ENCODE measurements around the gene ABHD15. TPM values are rescaled to one million over a fixed set of nuclear protein-coding genes. Genes with fewer than 3 reads are reported as not detected.
"Not testable (repeated sequence)": the region's sequence is repeated elsewhere in the genome, so short reads cannot be mapped to it uniquely, and the experiment has no call there.

ABHD15 gene
- total RNA-seq, 1 donor from 2014 or later, result 5.0 TPM

DNA sequence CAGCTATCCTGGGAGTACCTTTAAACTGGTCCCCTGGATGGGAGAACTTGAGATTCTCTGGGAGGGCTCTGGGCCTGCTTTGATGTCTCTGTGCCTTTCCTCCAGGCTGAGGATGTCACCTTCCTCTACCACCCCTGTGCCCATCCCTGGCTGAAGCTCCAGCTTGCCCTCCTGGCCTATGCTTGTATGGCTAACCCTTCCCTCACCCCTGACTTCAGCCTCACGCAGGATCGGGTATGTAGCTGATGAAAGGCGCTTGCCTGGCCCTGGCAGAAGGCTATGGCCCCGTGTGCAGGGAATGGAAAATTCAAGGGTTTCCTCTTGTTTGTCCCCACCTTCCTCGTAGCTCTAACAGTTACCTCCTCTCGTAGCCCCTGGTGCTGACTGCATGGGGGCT, 4.6 kb upstream of the ABHD15 start:
- no peak for DNase-seq (ENCODE audit: low read depth in 2 of 2)

DNA sequence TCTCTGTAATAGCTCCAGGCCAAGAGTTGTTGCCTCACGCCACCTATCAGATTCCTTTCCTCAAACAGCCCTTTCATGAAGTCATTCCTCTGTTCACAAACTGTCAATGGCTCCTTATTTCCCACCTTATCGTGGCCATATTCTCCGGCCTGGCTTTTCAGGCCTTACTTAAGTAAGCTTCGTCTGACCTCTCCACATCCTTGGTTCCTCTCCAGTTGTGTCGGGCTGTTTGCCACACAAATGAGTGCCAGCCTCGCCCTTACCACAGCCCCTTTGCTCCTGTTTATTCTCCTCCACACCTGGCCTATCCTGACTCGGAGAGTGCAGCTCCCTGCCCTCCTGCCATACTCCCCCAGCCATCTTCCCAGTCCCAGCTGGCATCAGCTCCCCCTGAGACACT, 3.7 kb upstream of the ABHD15 start:
- no peak for DNase-seq (ENCODE audit: low read depth in 2 of 2)

DNA sequence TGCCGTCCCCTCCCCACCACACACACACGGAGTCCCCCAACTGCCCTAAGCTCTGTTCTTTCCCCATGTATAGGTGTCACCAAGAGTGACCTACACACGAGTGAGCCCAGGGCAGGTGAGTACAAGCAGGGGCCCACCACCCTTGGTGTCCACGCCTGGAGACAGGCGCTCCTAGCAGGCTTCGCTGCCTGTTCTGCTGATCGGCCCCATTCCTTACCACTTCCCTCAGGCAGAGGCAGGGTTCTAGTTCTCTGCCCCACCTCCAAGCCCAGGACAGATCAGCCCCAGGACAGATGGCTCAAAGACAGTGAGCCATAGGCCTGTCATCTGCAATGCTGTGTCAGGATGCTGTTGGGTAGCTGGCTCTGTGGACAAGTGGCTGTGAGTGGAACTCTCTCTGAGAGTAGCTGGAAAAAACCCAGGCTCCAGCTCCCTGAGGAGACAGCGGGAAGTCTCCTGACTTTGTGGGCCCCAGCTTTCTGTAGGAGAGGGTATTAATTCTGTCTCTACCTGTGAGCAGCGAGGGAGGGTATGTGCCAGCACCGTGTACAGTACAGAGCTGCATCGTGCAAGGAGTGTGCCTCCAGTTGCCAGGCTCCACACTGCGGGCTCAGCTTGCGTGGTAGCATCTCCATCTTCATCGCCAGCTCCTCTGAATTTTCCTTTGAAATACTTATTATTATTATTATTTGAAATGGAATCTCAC, 2.6 kb upstream of the ABHD15 start:
- DNase-seq (ENCODE audit: low read depth in 2 of 2), result no peak

DNA sequence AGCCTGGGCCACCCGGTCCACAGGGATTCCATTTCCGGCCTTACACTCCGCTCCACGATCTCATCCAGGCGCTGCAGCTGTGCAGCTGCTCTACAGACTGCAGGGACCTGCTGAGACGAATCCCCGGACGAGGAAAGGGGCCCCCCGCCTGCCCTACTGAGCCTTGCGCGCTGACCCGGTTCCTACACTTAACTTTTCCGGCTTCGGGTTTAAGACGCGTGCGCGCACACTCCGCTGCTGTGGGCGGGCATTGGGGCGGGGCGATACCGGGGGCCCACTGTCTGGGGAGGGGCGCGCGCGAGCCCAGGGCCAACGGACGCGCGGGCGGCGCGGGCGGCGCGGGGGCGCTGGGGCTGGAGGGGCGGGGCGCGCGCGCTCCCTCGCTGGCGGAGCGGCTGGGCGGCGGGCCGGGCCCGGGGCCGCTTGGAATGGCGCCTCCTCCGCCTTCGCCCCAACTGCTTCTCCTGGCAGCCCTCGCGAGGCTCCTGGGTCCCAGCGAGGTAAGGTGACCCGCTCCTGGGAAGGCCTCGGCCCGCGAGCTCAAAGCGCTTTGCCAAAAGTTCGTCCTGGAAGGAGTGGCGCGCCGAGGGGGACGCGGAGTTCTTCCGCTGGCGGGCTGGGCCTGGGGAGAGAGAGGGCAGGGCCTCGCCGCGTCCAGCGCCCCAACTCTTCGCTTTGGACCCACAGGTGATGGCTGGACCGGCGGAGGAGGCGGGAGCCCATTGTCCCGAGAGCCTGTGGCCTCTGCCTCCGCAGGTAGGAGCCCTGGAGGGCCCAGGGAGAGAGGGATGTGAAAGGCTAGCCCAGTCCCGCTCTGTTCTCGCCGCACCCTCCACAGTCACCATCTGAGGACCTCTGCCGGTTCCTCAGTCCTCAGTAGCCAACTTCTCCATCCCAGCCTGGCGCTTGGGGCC, 1.8 kb upstream of the ABHD15 start, which contains the start of gene TP53I13:
TSS of gene TP53I13 (plus strand) at position 371 of the 914 bp plus-strand sequence. CDS start at position 429, 58 bp downstream.
- DNase-seq (ENCODE audit: low read depth in 2 of 2), result peak in 1 of 2 donors; percentile 85

DNA sequence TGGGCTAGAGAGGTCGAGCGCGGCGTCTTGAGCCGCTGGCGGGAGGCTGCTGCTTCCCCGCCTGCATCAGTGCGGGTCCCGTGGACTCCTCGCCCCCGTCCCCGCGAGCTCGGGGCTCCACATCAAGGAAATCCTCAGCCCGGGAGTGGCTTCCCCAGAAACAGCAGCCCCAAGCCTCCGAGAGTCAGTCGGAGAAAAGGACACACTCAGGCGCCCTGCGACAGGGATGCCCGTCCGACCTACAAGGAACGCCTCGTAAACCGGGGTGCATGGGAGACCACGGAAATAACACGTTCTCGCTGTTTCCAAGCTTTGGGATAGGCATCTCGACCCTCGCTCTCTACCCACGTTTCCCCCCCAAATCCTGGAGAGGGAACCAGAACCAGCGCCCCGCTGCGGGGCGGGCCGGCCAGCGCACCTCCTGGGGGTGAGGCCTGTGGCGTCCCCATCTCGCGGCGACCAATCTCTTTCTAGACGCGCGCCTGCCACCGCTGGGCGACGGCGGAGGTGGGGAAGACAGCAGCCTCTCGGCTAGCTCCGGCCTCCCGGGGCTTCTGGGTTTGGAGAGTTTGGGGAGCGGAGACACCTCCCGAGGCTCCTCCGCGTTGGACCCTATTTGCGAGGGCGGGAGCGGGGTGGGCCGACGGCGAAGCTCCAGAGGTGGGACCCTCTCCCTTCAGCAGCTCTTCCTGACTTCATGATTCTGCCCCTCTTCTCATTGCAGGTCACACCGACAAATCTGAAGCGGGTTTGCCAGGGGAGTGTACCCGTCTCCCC, 905 bp upstream of the ABHD15 start:
- DNase-seq (ENCODE audit: low read depth in 2 of 2), result peak in 1 of 2 donors; percentile 40

DNA sequence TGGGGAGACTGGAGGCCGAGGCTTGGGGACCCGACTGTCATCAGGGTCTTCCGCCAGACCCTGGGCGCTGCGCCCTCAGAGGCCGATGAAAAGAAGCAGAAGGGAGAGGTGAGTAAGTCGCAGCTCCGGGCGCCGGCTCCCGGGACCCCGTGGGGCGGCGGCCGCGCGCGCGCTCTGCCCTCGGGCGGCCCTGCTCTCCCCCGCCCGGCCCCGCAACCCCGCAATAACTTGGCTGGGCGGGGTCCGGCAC, 392 bp upstream of the ABHD15 start:
- DNase-seq (ENCODE audit: low read depth in 2 of 2), result no peak

DNA sequence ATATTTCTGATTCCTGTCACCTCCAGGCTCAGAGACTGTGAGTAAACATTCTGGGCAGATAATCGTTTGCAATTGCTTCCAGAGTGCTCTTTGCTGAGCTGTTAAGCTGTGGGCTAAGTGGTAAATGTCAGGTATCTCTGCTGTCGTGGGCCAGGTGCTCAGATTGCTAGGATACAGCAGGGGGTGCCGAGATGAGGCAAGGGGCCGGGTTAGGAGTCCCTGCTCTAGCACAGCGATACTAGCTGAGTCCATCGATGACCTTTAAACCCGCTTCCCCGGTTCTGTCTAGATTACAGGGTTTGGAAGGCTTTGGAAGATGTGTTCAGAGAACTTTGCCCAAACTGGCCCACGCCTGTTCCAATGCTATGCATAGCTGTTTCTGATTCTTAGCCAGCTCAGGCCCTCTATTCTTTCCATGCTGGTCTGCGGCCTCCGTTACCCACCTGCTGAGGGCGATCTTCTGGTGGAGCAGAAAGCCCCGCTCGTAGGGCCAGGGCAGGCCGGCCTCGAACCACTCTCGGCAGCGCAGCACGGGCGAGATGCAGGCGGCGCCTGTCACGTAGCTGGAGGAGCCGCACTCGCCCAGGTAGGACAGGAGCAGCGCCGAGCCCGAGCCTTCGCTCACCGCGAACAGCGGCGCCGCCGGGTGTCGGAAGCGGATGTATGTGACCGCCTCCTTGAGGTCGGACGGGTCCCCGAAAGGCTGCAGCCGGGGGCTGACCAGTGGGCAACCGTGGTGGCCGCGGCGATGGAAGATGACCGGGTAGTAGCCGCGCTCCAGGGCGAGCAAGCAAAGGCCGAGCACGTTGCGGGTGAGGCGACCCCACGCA, 979 bp downstream of the ABHD15 start:
- DNase-seq (ENCODE audit: low read depth in 2 of 2), result no peak

DNA sequence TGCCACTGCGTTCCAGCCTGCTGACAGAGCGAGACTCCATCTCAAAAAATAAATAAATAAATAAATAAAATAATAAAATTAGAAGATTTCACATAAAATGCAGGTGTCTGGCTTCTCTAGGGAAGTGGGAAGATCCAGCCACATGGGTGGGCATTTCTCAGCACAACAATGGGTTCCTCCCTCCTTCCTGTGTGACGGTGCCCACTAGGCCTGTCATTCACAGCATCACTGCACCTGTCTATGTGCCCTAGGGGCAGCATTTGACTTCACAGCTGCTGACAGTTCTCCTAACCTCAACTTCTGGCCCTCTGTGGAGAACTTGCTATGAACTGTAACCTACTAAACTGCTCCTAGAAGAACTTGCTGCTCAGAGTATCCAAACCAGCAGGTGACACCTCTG, 3.0 kb downstream of the ABHD15 start:
- DNase-seq (ENCODE audit: low read depth in 2 of 2), result no peak

DNA sequence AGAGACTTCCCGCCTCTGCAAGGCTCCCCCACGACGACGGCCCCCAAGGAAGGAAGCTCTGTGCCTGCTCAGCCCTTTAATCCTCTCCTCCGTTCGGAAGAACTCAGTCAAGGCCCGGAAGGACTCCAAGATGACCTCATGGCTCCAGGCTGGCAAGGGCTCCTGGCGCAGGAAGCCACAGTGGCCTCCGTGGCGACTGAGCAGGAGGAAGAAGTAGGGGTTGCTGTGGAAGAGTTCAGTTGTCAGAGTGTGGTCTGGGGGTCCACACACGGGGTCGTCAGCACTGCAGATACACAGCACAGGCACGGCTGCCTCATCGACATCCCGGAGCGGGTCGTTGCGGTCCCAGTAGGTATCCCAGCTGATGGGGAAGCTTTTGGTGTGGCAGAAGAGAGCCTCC, 4.2 kb downstream of the ABHD15 start:
- DNase-seq (ENCODE audit: low read depth in 2 of 2), result no peak

DNA sequence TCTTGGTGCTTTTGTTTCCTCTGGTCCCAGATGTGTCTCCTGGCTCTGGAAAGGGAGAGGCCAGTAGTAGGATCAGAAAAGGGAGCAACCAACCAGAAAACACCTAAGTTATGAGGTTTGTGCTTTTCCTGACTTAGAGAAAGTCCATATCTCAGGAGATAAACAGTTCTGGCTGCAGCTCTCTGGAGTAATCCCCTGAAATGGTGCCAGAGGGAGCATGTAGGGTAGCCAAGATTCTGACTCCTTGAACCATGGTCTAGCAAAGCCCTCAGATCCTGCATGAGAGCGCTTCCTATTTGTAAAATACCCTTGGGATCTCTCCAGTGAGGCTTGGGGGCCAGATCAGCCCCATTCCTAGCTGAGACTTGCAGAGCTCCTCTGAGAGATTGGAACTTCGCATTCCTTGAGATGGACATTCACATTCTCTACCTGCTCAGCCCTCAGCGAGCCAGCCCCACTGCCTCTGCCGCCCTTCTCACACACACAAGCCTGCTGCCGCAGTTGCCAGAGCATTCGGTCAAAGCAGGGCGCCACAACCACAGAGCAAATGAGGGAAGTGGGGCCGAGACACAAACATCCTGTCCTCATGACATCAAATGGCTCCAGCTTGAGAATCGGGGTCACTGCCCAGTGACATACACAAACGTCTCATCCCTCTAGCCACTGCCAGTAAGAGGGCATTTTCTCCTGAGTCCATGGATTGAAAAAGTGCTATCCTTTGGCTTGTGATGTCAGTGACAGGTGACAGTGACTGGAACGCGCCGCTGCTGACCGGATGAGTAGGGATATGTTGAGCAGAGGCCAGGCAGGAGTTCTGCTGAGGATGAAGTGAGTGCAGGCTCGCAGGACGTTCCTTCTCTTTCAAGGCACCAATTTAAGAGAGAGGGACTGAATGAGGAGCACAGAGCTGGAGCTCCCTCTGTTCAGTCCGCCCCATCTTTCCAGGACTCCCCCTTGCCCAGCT, 5.0 kb downstream of the ABHD15 start:
- DNase-seq (ENCODE audit: low read depth in 2 of 2), result no peak

DNA sequence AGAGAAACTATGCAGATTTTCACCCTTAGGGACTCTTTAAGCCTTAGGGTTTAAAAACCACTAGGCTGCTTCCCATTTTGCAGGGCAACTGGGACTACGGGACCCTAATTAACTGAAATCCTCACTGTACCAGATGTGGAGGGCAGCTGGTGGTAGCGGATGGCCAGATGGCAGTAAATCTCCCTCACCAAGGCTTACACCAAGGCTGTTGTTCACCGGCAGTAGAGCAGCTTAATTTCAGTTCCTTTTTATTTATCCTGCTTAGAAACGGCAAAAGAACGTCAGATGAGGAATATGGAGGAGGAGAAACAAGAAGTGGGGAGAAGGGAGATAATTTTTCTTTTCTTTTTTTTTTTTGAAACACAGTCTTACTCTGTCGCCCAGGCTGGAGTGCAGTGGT, 6.5 kb downstream of the ABHD15 start:
- DNase-seq (ENCODE audit: low read depth in 2 of 2), result no peak

DNA sequence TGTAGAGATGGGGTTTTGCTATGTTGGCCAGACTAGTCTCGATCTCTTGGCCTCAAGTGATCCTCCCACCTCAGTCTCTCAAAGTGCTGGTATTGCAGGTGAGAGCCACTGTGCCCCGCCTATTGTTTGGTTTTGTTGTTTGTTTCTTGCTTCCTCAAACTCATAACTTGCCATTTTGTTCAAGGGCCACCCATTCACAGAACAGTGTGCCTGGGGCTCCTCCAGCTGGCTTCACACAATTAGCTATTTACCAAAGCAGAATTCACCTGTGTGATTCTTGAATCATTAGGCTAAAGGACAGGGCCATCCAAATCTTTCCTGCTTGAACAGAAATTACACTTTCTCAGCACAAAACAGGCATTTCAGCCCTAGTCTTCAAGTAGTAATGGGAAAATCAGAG, 7.2 kb downstream of the ABHD15 start:
- DNase-seq (ENCODE audit: low read depth in 2 of 2), result no peak

DNA sequence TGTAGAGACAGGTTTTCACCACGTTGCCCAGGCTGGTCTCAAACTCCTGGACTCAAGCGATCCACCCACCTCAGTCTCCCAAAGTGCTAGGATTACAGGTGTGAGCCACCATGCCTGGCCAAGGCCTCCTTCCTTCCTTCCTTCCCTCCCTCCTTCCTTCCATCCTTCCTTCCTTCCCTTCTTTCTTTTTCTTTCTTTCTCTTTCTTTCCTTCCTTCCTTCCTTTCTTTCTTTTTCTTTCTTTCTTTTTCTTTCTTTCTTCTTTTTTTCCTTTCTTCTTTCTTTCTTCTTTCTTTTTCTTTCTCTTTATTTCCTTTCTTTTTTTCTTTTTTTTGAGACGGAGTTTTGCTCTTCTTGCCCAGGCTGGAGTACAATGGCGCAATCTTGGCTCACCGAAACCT, 8.7 kb downstream of the ABHD15 start:
- not testable (repeated sequence) for DNase-seq (ENCODE audit: low read depth in 2 of 2)

DNA sequence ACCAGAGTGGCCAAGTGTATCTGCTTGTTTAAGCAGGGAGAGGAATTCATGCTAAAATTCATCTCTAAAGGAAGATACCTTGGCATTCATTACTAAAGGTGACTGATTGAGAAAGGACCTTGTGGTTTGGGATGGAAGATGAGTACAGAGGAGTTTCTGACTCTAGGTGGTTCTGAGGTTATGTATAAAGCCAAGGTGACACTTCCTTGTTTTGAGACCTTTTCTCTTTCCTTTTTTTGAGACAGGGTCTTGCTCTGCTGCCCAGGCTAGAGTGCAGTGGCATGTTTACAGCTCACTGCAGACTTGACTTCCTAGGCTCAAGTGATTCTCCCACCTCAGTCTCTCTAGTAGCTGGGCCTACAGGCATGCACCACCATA, 9.1 kb downstream of the ABHD15 start:
- no peak for DNase-seq (ENCODE audit: low read depth in 2 of 2)

DNA sequence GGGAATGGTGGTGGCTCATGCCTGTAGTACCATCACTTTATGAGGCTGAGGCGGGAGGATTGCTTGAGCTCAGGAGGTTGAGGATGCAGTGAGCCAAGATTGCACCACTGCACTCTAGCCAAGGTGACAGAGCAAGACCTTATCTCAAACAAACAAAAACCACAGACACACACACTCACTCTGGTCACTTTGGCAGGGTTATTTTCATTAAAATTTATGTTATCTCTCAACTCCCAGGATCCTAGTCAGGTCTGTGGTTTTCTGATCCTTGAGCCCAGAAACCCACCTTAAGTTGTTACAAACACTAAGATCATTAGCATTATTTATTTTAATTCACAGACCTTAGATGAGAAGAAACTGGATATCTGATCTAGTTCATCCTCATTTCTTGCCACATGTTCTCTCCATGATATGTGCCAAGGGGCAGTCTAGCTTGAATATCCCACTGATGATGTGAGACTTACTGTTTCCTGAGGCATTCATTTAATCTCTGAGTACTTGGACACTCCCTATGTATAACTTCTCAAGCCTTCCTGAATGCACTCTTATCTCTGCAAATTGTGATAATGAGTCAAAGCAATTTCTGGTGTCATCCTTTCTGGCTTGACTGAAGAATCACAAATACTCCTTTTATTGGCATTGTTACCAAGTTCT, 9.6 kb downstream of the ABHD15 start:
- DNase-seq (ENCODE audit: low read depth in 2 of 2), result no peak

DNA sequence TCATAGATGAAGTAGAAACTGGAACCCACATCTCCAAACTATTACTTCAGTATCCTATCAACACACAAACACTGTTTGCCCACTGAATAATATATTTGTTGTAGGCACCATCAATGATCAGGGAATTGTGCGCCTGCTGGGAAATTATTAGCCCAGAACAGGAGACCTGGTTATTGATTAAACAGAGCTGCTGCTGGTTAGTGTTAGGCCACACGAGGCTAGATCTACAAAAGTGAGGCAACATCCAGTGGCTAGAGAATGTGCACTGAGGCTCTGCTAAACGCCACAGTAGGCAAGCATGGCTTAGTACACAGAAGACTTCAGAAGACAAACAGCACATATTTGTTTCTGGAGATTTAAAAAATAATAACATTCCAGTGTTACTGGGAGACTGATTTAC, 11.0 kb downstream of the ABHD15 start:
- no peak for DNase-seq (ENCODE audit: low read depth in 2 of 2)

DNA sequence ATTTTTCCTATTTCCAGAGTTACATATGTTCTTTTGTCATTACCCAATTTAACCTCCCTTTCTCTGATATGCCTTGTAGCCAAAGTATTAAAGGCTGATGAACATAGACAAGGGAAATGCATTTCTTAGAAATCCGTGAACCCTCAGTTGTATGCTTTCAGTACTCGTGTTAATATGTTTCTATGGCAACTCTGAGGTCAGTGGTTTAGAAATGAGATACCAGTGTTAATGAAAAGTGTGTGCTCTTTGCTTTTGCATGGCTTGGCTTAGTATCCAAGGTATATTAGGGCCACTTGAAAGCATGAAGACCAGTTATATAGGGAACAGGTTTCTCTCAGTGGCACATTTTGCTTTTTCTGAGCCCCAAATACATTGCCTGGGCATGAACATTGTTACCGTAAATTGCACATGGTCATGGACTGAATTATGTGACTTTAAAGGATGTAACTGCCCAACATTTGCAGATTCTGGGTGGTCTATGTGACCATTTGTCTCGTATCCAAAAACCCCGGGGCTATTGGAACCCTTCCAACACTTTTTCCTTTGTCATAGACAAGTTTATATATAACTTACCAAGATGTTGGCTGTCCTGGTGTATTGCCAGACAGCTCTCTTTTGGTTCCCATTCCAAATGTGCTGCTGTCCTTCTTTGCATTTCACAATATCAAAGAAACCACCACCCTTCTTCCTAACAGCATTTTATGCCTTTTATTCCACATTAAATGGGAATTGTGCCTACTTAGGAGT, 17.5 kb downstream of the ABHD15 start:
- no peak for DNase-seq (ENCODE audit: low read depth in 2 of 2)

DNA sequence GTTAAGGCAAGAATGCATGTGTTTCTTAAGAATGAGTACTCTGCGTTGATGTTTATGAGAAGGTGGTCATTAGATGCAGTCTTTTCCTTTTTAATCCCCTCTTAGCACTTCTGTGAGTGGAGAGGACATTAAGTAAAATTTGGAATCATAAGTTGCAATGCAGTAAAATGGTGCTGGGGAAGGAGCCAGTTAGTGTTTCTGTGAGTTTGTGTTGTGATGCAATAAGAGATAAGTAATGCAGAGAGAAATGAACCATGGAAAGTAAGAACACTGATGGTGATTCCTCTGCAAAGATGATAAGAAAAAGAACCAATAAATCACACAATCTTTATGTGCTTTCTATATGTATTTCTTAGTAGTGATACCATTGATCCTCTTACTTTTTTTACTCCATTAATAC, 20.0 kb downstream of the ABHD15 start:
- no peak for DNase-seq (ENCODE audit: low read depth in 2 of 2)

DNA sequence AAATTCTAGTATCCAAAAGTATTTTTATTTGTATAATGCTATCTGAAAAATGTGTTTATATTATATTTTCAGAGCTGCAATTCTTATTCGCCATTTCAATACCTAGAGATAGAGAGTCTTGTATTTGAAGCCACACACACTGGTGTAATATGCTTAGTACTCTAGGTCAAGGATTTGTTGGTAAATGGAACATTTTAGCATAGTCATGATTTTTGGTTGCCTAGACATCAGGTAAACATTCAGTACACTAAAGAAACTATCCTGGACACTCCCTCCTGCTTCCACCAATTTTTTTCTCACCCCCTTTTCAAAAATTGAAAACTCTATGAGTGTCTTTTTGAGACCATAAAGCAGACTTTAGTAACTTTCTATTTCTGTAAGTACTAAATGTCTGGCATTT, 20.8 kb downstream of the ABHD15 start:
- DNase-seq (ENCODE audit: low read depth in 2 of 2), result peak in 1 of 2 donors; percentile 27
